Suppressor macrophage treated with lipopolysaccharide for 4 hours (primary cell): ENCODE measurements around the gene MUC6.

Source experiments
- DNase-seq: peaks from one replicate; pipeline ENCODE4 v3.0.0-alpha.2; 2020

MUC6 gene

DNA sequence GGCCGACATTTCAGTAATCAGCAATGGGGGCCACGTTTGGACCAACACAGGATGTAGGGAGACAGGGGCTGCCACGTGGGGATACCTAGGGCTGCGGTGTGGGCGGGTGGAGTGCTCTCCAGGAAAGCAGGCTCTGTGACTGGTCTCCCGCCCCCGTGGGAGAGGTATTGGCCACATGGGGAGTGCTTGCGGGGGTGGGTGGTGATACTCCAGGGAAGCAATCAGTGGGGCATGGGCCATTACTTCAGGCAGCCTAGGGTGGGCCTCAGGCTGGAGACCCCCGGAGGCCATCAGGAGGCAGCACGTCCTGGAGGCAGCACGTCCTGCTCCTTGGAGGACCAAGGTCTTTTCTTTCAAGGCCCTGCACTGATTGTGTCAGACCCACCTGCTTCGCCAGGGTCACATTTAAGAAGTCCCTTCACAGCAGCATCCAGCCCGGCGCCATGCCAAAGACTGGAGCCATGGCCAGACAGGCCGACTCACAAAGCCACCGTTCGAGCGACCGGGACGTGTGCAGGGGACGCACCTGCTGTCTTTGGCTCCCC, 35.1 kb upstream of the MUC6 start:
- no peak for DNase-seq

DNA sequence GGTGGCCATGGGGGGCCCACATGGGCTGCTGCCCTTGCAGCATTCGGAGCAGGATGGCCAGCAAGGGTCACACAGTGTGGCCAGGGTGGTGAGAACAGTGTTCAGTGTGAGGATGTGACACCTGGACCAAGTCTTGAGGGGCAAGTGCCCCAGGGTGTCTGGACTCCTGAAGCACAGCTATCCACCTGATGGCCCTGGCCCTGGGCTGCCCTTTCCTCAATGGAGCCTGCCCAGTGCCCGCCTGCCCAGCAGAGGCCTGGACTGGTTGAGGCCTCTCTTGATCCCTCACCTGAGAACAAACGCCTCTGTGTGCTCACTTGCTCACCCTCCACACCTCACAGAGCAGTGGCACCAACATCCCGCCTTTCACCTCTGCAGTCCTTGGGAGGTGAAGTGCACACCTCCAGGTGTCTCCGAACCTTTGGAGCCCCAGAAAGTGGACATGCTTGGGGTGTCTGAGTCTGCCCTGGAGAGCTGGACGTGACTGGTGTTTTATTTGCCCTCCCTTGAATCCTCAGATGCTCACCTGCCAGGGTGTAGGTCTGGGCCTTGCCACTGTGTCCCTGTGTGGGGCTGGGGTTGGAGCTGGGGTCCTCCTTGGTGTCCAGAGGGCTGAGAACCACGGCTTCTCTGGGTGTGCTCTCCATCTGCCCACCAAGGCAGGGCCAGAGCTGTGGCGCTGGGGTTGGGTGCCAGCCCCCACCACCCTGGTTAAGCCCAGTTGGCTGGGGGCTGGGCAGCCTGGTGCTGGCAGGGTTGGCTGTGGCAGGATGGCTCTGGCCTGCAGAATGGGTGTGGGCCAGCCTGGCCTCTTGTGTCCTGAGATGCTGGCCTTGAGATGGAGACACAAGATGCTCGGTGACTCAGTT, 34.3 kb upstream of the MUC6 start:
- DNase-seq = no peak

DNA sequence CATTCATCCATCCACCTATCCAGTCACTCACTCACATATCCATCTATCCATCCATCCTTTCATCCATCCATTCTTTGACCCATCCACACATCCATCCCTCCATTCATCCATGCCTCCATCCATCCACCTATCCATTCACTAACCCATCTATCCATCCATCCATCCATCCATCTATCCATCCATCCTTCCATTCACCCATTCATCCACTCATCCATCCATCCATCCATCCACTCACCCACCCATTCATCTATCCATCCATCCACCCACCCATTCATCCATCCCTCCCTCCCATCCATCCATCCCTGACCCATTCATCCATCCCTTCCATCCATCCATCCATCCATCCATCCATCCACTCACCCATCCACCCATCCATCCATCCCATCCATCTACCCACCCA, 33.2 kb upstream of the MUC6 start:
- DNase-seq = no peak

DNA sequence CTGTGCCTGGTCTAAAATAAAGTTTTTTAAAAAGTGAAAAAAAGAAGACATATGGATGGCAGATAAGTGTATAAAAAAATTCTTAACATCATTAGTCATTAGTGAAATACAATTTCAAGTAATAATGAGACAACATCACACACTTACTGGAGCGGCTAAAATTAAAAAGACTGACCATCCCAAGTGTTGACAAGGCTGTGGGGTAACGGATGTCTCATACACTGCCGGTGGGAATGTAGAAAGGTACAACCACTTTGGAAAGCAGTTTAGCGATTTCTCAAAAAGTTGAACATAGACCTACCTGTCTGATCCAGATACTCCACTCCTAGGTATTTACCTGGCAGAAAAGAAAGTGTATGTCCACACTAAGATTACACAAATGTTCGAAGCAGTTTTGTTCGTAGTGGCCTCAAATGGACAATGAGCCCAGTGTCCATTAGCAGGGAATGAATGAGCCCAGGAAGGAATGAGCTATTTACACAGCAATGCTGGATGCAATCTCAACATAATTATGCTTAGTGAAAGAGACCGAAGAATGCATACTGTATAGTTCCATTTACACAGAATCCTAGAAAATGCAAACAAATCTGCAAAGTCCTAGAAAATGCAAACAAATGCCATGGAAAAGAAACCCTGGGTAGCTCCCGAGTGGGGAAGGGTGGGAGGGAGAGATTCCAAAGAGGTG, 31.4 kb upstream of the MUC6 start:
- no peak for DNase-seq

DNA sequence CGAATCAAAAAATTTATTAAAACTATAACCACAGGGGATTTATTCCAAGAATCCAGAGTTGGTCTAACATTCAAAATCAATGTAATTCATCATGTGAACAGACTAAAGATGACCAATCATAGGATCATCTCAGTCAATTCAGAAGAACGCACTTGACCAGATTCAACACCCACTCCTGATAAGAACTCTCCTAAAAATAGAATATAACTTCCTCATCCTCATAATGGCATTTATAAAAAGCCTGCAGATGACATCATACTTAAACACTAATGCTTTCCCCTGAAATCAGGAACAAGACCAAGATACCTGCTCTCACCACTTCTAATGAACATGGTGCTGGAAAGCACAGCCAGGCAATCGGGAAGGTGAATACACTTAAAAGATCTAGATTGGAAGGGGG, 27.6 kb upstream of the MUC6 start:
- peak; percentile 60 for DNase-seq

DNA sequence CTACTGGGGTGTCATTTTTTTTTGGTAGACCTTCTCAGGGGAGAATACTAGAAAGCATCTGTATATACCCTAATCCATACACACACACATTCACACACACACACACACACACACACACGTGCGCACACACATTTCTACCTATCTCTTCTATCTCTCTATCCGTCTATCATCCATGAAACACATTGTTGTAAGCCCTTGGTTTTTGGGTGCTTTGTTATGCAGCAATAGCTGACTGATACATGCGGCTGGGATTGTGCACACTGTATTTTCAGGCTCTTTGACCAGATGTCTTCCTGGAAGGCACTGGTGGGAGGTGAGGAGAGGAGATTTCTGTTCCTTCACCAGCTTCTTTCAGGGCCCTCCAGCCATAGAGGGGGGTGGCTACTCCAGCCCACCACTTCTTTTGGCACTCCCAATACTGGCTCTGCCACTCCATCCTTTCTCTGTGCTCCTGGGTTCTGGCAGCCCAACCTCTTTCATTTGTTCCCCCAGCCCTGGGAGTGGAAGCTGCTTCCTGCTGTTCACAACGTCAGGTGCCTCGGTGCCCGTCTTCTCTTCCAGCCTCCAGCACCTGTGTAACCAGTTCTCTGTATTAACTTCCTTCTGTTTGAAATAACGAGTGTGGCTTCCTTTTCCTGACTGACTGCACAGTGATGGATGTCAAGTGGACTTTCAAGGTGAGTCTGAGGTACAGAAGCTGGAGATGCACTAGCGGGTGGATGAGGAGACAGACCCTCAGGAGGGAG, 25.7 kb upstream of the MUC6 start:
- no peak for DNase-seq

DNA sequence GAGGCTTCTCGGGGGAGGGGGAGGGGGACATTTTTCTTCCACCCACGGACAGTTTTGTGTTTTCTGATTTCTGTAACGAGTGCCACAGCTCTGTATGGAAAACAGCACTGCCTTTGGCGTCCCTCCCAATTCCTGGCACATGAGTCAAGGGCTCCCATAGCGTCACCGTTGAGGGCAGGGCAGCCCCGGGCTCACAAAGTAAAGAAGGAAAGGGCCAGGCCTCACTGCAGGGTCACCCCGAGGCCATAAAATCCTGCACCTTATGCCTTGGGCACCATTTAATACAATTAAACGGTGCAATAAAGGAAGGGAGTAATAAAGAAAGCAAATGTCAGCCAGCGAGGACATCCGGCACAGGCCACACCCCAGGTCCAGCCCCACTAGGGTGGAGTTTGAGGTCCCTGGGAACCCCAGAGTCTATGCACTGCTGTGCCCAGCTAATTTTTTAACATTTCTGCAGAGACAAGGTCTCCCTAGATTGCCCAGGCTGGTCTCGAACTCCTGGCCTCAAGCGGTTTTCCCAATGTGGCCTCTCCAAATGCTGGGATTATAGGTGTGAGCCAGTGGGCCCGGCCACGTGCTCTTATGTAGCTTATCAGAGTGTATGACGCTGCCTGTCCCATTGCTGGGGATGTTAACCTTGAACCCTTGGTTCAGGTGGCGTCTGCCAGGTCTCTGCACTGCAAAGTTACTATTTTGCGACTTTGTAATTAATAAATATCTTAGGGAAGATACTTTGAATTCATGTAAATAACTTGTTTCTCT, 24.5 kb upstream of the MUC6 start:
- DNase-seq = no peak

DNA sequence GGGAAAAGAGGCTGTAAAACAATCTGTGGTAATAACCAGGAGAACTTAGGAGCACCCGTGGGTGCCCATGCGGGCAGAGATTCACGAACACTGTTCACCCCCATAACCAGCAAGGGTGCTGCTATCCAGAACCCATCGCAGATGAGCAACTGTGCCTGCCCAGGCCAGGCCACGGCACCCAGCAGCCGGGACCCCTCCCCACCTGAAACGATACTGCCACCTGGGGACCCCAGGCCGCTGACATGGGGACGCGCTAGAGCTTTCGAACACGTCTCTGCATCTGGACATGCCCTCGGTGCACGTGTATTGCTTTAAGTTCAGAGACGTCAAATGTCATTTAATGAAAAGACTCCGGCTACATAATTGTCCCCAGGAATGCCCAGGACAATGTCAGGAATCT, 23.9 kb upstream of the MUC6 start:
- no peak for DNase-seq

DNA sequence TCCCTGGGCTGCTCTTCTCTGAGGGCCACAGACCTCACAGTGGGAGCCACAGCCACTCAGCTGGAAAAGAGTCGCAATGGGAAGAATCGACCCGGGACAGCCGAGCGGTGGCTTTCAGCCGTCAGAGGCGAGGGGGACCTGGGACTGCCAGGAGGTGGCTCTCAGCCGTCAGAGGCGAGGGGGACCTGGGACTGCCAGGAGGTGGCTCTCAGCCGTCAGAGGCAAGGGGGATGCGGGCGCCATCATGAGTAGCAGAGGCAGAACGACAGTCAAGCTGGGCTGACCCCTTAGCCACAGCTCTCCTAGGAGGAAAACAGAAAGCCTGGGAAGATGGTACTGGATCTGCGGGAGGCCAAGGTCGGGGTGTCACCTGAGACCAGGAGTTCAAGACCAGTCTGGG, 23.2 kb upstream of the MUC6 start:
- DNase-seq = no peak

DNA sequence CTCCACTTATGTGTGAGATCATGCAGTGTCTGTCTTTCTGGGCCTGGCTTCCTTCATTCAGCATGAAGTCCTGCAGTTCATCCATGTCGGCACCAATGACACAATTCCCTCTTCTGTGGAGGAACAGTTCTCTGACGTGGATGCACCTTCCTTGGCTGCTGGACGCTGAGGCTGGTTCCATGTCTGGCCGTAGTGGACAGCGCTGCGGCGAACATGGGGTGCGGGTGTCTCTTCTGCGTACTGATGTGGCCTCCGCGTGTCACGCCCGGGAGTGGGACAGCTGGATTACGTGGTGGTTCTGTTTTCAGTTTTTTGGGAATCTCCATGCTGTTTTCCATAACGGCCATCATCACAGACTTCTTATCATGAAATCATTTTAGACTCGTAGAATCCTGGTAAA, 21.3 kb upstream of the MUC6 start:
- no peak for DNase-seq

DNA sequence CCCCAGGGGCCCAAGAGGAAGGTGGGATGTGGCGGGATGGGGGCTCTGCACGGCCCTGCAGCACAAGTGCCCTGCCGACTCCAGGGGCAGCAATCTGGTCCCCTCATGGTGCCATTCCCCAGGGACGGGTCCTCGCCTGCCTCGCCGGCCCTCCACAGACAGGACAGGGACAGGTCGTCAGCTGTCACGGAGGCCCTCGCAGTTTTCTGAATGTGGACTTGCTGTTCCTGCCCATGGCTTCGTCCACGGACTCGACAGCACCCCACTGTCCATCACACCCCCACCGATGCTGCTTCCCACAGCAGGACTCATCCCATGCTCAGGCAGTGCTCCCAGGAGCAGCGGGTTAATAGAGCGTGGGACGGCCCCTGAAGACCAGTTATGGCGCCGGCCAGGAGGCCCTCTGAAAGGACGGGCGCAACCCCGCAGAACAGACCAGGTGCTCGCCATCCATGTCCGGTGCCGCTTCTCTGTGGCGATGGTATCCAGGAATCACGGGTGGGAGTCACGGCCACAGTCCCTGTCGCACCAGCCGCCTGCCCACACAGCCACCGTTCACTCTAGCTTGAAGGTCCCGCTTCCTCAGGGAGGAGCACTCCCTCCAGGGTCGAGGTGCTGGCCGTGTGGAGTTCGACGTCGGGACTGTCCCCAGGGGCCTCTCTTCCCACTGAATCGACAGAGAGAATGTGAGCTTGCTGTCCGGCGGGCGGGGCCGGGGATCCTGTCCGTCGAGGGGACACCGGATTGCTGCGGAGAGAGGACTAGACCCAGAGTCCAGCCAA, 19.7 kb upstream of the MUC6 start:
- DNase-seq = no peak

DNA sequence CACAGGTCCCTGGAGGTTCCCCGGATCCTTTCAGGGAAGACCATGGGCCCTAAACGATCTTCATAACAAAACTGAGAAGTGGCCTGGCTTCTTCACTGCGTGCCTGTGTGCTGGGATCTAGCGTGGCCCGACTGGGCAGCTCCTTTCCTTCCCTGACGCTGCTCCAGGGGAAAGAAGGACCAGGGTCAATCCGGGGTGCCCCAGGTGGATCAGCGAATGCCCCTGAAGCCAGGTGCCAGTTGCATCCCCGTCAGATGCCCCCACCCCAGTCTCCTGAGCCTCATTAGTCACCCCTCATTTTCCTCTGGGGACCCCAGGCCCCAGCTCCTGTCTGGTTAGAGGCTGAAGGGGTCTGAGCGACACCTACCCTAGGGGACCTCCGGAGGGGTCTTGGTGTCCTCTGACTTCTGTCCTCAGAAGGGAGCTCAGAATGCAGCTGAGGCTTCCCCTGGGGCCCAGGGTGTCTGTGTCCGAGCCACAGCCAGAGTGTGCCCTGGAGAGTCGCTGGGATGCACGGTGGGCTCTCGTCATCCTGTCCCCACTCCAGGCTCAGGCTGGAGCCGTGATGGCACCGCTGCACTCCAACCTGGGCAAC, 18.7 kb upstream of the MUC6 start:
- DNase-seq = no peak

DNA sequence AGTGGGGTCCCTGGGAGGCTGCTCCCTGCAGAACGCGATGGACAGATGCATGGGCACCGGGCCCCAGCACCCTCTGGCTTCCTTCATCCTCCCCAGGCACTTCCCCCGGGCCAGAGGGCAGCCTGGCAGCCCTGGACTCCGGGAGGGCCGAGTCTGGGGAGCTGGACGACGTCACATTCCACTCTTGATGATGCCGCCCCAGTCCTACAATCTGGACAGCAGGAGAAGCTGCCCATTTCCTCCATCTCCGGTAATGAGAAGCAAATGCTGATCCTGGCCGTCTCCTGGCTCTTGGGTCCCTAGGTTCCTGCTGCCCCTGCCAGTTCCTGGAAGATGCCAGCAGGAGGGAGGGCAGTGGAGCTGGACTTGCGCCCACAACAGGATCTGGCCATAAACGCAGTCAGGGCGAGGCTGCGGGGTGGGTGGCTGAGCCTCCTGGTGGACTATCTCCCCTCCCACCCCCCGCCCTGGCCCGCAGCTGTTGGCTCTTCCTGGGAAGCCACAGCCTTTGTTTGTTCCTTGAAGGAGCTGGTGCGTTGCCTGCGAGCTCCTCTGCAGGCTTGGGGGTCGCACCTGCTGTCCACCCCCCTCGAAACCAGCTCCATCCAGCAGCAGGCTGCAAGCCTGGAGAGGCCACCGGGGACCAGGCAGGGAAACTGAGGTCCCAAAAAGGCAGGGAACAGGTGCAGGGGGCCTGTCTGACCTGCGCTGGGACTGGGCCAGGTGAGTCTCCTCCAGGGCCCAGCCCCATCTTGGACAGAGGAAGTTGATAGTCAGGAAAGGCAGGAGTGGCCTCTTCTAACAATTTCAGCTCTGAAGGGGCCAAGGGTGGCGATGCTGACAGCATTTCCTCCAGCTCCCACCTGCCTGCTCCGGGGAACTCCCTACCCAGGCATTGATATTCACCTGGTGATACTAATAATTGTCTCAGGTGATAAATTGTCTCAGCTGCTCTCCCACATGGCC, 17.9 kb upstream of the MUC6 start:
- DNase-seq = no peak

DNA sequence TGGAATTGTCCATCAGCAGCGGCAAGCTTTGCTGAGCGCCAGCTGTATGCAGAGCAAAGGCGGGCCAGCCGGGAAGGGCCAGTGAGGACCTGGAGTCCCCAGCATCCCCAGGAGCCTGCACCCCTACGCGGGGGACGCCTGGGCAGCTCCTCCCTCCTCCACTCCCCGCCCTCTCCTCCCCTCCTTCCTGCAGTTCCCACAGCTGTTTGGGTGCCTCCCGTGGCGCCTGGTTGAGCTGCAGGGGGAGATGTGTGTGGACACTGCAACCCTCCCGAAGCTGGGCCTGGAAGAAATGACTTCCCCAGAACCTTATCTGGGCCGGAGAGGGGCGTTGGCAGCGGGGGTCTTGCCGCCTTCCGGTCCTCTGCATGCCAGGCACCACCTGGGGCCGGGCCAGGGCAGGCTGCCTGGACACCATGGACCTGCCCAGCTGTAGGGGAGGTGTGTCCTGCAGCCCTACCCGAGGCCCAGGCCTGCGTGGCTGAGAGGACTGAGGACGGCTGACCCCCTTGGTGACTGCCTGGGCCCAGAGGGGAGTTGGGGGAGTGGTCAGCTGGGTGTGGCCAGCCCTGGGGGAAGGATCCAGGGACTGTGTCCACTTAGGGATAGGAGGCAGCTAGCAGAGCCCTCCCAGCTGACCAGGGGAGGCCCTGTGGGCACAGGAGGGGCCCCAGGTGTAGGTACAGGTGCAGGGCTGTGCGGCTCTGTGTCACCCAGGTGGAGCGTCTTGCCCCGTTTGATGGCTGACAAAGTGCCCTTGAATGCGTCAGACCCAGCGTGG, 16.8 kb upstream of the MUC6 start:
- no peak for DNase-seq

DNA sequence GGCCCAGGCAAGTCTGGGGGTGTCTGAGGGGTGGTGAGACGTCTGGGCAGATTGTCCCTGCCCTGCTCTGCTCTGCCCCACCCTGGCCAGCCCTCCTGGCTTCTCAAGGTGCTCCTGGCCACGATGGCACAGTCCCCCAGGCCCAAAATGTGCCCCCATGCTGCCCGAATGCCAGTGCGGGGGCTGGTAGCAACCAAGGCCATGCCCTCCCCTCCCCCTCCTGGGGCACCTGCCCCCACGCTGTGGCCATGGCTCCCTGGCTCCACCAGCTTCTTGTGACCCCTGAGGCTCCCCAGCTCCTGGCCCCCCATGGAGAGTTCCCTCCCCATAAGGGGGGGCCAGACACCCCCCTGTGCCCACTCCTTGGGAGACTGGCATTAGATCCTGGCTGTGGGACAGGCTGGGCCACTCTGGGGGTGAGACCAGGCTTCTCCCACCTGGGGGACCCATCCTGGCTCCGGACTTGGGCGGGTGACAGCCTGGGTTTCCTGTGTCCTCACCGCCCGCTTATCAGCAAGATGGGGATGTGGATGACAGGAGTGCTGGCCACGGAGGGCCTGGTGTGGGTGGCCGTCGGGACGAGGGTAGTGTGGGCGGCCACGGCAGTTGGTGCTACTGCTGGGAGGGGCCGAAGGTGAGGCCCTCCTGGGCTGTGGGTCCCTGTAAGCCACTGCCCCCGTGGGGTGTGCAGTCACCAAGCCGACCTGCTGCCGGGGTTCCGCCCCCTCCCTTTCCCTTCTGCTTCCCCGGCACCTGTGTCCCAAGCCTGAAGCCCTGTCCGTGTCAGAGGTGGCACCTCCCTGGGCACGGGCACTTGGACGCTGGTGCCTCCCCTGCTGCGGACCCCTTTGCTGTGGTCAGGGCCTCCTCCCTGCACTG, 15.9 kb upstream of the MUC6 start:
- no peak for DNase-seq

DNA sequence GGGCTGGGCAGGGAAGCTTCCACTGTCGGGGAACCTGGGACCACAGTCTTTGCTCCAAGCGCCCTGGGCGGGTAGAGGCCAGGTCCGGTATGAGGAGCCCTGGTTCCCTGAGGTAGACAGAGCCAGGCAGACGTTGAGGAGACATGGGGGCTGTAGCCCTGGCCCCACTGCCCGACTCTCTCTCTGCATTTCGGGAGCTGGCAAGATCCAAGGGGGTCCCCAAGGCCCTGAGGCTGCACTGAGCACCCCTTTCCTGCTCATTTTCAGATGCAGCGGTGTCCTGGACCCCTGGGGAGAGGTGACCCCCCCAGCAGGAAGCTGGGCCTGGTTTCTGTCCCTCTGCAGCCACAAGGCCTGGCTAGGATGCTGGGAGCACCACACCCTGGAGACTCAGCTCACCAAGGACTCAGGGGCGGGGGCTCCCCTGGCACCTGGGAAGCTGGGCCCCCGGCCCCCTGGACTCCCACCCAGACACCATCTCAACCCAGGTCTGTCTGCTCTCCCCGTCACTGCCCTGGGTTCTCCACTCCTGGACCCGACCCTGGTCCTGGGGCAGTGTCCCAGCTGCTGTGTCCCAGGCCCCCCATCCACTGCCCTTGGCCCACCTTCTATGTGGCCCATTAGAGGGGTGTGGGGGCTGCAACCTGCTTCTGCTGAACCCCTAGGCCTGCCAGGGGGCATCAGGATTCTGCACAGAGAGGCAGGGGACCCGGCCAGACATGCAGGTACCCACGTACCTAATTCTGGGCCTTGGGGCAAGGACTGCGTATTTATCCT, 15.0 kb upstream of the MUC6 start:
- DNase-seq = no peak

DNA sequence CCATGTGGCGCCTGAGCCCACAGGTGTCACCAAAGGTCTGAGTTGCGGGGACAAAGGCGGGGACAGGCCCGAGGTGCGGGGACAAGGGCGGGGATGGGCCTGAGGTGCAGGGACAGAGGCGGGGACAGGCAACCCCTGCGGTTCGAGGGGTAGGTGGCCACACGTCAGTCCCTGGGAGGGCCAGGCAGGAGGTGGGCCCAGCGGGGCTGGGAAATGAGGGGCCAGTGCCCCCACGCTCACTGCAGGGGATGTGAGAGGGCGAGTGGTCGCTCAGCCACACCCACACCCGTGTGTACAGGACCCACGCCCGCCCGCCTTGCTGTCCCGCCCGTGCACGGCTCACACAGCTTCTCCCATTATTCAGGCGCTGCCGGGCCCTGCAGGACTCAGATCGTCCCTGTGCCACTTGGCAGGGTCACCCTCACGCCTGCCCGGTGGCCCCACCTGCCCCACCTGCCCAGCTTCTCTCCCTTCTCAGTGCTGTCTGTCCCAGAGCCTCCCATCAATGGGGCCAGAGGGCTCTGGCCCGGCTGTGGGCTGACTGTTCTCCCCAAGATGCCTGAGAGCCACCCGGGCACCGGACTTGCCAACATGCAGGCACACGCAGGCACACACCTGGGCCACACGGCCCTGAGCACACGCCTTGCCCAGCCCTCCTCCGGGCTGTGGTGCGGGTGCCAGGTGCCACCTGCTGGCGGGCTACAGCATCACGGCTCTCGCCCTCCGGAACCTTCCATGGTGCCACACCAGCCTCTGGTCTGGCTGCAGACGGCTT, 14.2 kb upstream of the MUC6 start:
- peak; percentile 70 for DNase-seq
